CD4-positive, alpha-beta memory T cell (primary cell): ENCODE data around the gene KRTAP5-9. TPM values are rescaled to one million over a fixed set of nuclear protein-coding genes. Genes with fewer than 3 reads are reported as not detected.

Experiments
- CTCF ChIA-PET: fragments of 350-600 bp; sonication (Branson Sonifier 250); formaldehyde crosslinking; loops from one replicate; lab custom pipeline; 2021; ENCODE audit warnings: inconsistent platforms; ENCODE audit not compliant: partially characterized antibody; lab: Charles Lee
- POLR2A ChIA-PET: fragments of 350-600 bp; sonication (Branson Sonifier 250); formaldehyde crosslinking; loops from one replicate; lab custom pipeline; 2021; ENCODE audit not compliant: partially characterized antibody; lab: Charles Lee
- DNase-seq, 5 donors: peaks; one replicate each; pipeline versions ENCODE4 v3.0.0 to v3.0.0-alpha.2; 2020 to 2022; ENCODE audit warnings: mixed read lengths in 1 of 5
- H3K27ac ChIP-seq: one replicate; pipeline ENCODE4 v1.7.0; 2013; ENCODE audit warnings: low read depth, low read length
- H3K27me3 ChIP-seq: 2 replicates; pipeline ENCODE4 v1.7.0; 2013; ENCODE audit warnings: mild to moderate bottlenecking, low read length, moderate library complexity; ENCODE audit not compliant: insufficient read depth
- H3K36me3 ChIP-seq: 2 replicates; pipeline ENCODE4 v1.7.0; 2013; ENCODE audit warnings: mild to moderate bottlenecking, low read length, moderate library complexity; ENCODE audit not compliant: insufficient read depth
- H3K4me1 ChIP-seq: 2 replicates; pipeline ENCODE4 v1.7.0; 2013; ENCODE audit warnings: mild to moderate bottlenecking, low read length, moderate library complexity; ENCODE audit not compliant: insufficient read depth
- H3K4me3 ChIP-seq, 2 donors: one replicate each; pipeline ENCODE4 v1.7.0; 2013; ENCODE audit warnings: low read length in 2 of 2, mild to moderate bottlenecking in 1 of 2
- H3K9me3 ChIP-seq, 2 donors: one replicate each; pipeline ENCODE4 v1.7.0; 2013; ENCODE audit warnings: low read length in 2 of 2, control low read depth in 1 of 2; ENCODE audit not compliant: control insufficient read depth in 1 of 2
- H3K27ac Mint-ChIP-seq, 7 donors: one replicate each; pipeline ENCODE4 v1.8.0; 2020 to 2021; ENCODE audit warnings: mixed read lengths in 7 of 7, mild to moderate bottlenecking in 6 of 7, inconsistent platforms in 3 of 7, moderate library complexity in 3 of 7
- H3K27me3 Mint-ChIP-seq, 2 donors: one replicate each; pipeline ENCODE4 v1.8.0; 2020 to 2021; ENCODE audit warnings: mixed read lengths in 2 of 2
- H3K36me3 Mint-ChIP-seq, 2 donors: one replicate each; pipeline ENCODE4 v1.8.0; 2020 to 2021; ENCODE audit warnings: mixed read lengths in 2 of 2, inconsistent platforms in 1 of 2, mild to moderate bottlenecking in 1 of 2
- H3K4me1 Mint-ChIP-seq, 4 donors: one replicate each; pipeline ENCODE4 v1.8.0; 2020 to 2021; ENCODE audit warnings: mixed read lengths in 4 of 4, mild to moderate bottlenecking in 1 of 4
- H3K4me3 Mint-ChIP-seq, 8 donors: one replicate each; pipeline ENCODE4 v1.8.0; 2020 to 2021; ENCODE audit warnings: mixed read lengths in 8 of 8, mild to moderate bottlenecking in 7 of 8, moderate library complexity in 6 of 8, inconsistent platforms in 3 of 8
- H3K9me3 Mint-ChIP-seq, 8 donors: one replicate each; pipeline ENCODE4 v1.8.0; 2020 to 2021; ENCODE audit warnings: mixed read lengths in 8 of 8, mild to moderate bottlenecking in 5 of 8, inconsistent platforms in 3 of 8, moderate library complexity in 1 of 8
- intact Hi-C: fragments of 100-400 bp; cut with micrococcal nuclease; formaldehyde crosslinking; loops from one replicate; pipeline ENCODE4 v1.15.1; 2023
- polyA plus RNA-seq, 2 donors: library from polyadenylated mRNA; unstranded; fragments of 300-500 nt; fragmentation: Illumina TruSeq; gene quantifications; one replicate each; pipeline ENCODE4 v1.2.3, GENCODE V29; 2021
- total RNA-seq, 2 experiments: library from RNA; stranded (reverse); gene quantifications; one replicate each; pipeline ENCODE4 v1.2.3, GENCODE V29; 2021

KRTAP5-9 gene
- total RNA-seq (not detected), polyA plus RNA-seq (not detected)

GRCh38 chr11:71548120-71548519 lies at the start of gene KRTAP5-9:
Gene KRTAP5-9 (plus strand): TSS chr11:71548420. CDS start chr11:71548658, 238 bp downstream.
- H3K4me1 Mint-ChIP-seq: no peaks in the 10 kb centered on the region
- no peaks in the 10 kb centered on the region for H3K36me3 ChIP-seq
- POLR2A ChIA-PET: no interaction called here
- H3K27ac Mint-ChIP-seq: peak within 1 kb of the TSS in 1 of 7 donors; percentile 67
- H3K9me3 ChIP-seq: no peaks in the 10 kb centered on the region
- CTCF ChIA-PET: no interaction called here
- H3K27me3 ChIP-seq: no peaks in the 10 kb centered on the region
- H3K4me3 Mint-ChIP-seq: no peak within 1 kb of the TSS
- intact Hi-C loops: no loop called here
- peaks cover 0 to 2% (median 0%) of the 10 kb centered on the region in 8 donors for H3K9me3 Mint-ChIP-seq
- no peak within 1 kb of the TSS for H3K27ac ChIP-seq
- H3K27me3 Mint-ChIP-seq: peaks cover 14 to 21% of the 10 kb centered on the region in 2 donors
- H3K36me3 Mint-ChIP-seq: no peaks in the 10 kb centered on the region
- no peak for DNase-seq
- no peaks in the 10 kb centered on the region for H3K4me1 ChIP-seq
- H3K4me3 ChIP-seq: no peak within 1 kb of the TSS

GRCh38 chr11:71499125-71499524 lies 49.1 kb upstream of the KRTAP5-9 start:
- Histone ChIP-seq H3K4me1 (no peaks in the 10 kb centered on the region), H3K27me3 (no peaks in the 10 kb centered on the region), H3K27ac (no peak overlapping the region), H3K9me3 (no peaks in the 10 kb centered on the region), H3K4me3 (no peak overlapping the region), H3K36me3 (peaks cover 80% of the 10 kb centered on the region)
- DNase-seq: no peak
- no peak overlapping the region for H3K27ac Mint-ChIP-seq
- H3K9me3 Mint-ChIP-seq: no peaks in the 10 kb centered on the region
- POLR2A ChIA-PET: no interaction called here
- H3K4me3 Mint-ChIP-seq: no peak overlapping the region
- CTCF ChIA-PET: no interaction called here
- peaks cover 0 to 1% (median 0%) of the 10 kb centered on the region in 4 donors for H3K4me1 Mint-ChIP-seq
- intact Hi-C loops: no loop called here
- H3K36me3 Mint-ChIP-seq: peaks cover 73 to 82% of the 10 kb centered on the region in 2 donors
- no peaks in the 10 kb centered on the region for H3K27me3 Mint-ChIP-seq

- POLR2A ChIA-PET: no interaction called here
- intact Hi-C loops: no loop called here
- Histone ChIP-seq H3K27ac (no peak overlapping the region), H3K4me3 (no peak overlapping the region), H3K4me1 (no peaks in the 10 kb centered on the region), H3K9me3 (no peaks in the 10 kb centered on the region), H3K36me3 (peaks cover 77% of the 10 kb centered on the region), H3K27me3 (no peaks in the 10 kb centered on the region)
- Mint-ChIP-seq H3K9me3 (peaks cover 0 to 1% (median 0%) of the 10 kb centered on the region in 8 donors), H3K36me3 (peaks cover 71 to 84% of the 10 kb centered on the region in 2 donors), H3K4me3 (no peak overlapping the region), H3K4me1 (no peaks in the 10 kb centered on the region), H3K27ac (no peak overlapping the region), H3K27me3 (no peaks in the 10 kb centered on the region)
- CTCF ChIA-PET: no interaction called here
- DNase-seq: no peak
These were observed 48.7 kb upstream of the KRTAP5-9 start for GRCh38 chr11:71499546-71499945.

- H3K4me1 Mint-ChIP-seq: no peaks in the 10 kb centered on the region
- Histone ChIP-seq H3K36me3 (peaks cover 69% of the 10 kb centered on the region), H3K27me3 (no peaks in the 10 kb centered on the region), H3K4me1 (no peaks in the 10 kb centered on the region), H3K4me3 (no peak overlapping the region), H3K9me3 (no peaks in the 10 kb centered on the region), H3K27ac (no peak overlapping the region)
- peaks cover 69 to 85% of the 10 kb centered on the region in 2 donors for H3K36me3 Mint-ChIP-seq
- ChIA-PET CTCF (no interaction called here), POLR2A (no interaction called here)
- H3K27me3 Mint-ChIP-seq: no peaks in the 10 kb centered on the region
- peak overlapping the region in 1 of 7 donors; percentile 36 for H3K27ac Mint-ChIP-seq
- no peak for DNase-seq
- H3K4me3 Mint-ChIP-seq: no peak overlapping the region
- peaks cover 0 to 12% (median 6%) of the 10 kb centered on the region in 8 donors for H3K9me3 Mint-ChIP-seq
- intact Hi-C loops: no loop called here
These were observed 47.6 kb upstream of the KRTAP5-9 start for GRCh38 chr11:71500601-71501021.

- no peaks in the 10 kb centered on the region for H3K9me3 ChIP-seq
- Mint-ChIP-seq H3K9me3 (peaks cover 0 to 15% (median 9%) of the 10 kb centered on the region in 8 donors), H3K4me3 (no peak overlapping the region), H3K4me1 (no peaks in the 10 kb centered on the region), H3K27me3 (no peaks in the 10 kb centered on the region), H3K27ac (no peak overlapping the region), H3K36me3 (peaks cover 69 to 87% of the 10 kb centered on the region in 2 donors)
- no peaks in the 10 kb centered on the region for H3K27me3 ChIP-seq
- H3K27ac ChIP-seq: no peak overlapping the region
- H3K4me3 ChIP-seq: no peak overlapping the region
- CTCF ChIA-PET: no interaction called here
- intact Hi-C loops: no loop called here
- H3K4me1 ChIP-seq: no peaks in the 10 kb centered on the region
- H3K36me3 ChIP-seq: peaks cover 62% of the 10 kb centered on the region
- no peak for DNase-seq
- POLR2A ChIA-PET: no interaction called here
These were observed 46.9 kb upstream of the KRTAP5-9 start for GRCh38 chr11:71501071-71501985.

GRCh38 chr11:71502026-71502425 lies 46.2 kb upstream of the KRTAP5-9 start:
- H3K27me3 Mint-ChIP-seq: no peaks in the 10 kb centered on the region
- peaks cover 69 to 87% of the 10 kb centered on the region in 2 donors for H3K36me3 Mint-ChIP-seq
- H3K4me3 Mint-ChIP-seq: no peak overlapping the region
- peaks cover 56% of the 10 kb centered on the region for H3K36me3 ChIP-seq
- CTCF ChIA-PET: no interaction called here
- intact Hi-C loops: no loop called here
- H3K9me3 Mint-ChIP-seq: peaks cover 2 to 22% (median 16%) of the 10 kb centered on the region in 8 donors
- H3K9me3 ChIP-seq: no peaks in the 10 kb centered on the region
- H3K4me3 ChIP-seq: no peak overlapping the region
- POLR2A ChIA-PET: no interaction called here
- H3K27ac ChIP-seq: no peak overlapping the region
- no peaks in the 10 kb centered on the region for H3K27me3 ChIP-seq
- H3K27ac Mint-ChIP-seq: no peak overlapping the region
- DNase-seq: no peak
- H3K4me1 ChIP-seq: no peaks in the 10 kb centered on the region
- H3K4me1 Mint-ChIP-seq: no peaks in the 10 kb centered on the region

GRCh38 chr11:71502871-71503435 lies 45.3 kb upstream of the KRTAP5-9 start:
- H3K4me3 ChIP-seq: no peak overlapping the region
- intact Hi-C loops: no loop called here
- no peak overlapping the region for H3K27ac Mint-ChIP-seq
- H3K27ac ChIP-seq: no peak overlapping the region
- no peaks in the 10 kb centered on the region for H3K27me3 ChIP-seq
- H3K27me3 Mint-ChIP-seq: no peaks in the 10 kb centered on the region
- peaks cover 63 to 81% of the 10 kb centered on the region in 2 donors for H3K36me3 Mint-ChIP-seq
- no peaks in the 10 kb centered on the region for H3K9me3 ChIP-seq
- H3K36me3 ChIP-seq: peaks cover 48% of the 10 kb centered on the region
- DNase-seq: no peak
- H3K4me1 ChIP-seq: no peaks in the 10 kb centered on the region
- ChIA-PET POLR2A (no interaction called here), CTCF (no interaction called here)
- no peaks in the 10 kb centered on the region for H3K4me1 Mint-ChIP-seq
- peaks cover 3 to 32% (median 23%) of the 10 kb centered on the region in 8 donors for H3K9me3 Mint-ChIP-seq
- H3K4me3 Mint-ChIP-seq: no peak overlapping the region
